H7 (cell line): Measurements from ENCODE around the gene PRDM5. TPM values are rescaled to one million over a fixed set of nuclear protein-coding genes. Genes with fewer than 3 reads are reported as not detected.
"Not testable (repeated sequence)": the region's sequence is repeated elsewhere in the genome, so short reads cannot be mapped to it uniquely, and the experiment has no call there.

Source experiments
- DNase-seq: peaks from one replicate; pipeline ENCODE4 v3.0.0; 2012
- H3K27me3 ChIP-seq: 2 replicates; pipeline ENCODE4 v1.6.0; 2011; ENCODE audit warnings: mild to moderate bottlenecking, low read length; ENCODE audit not compliant: control insufficient read depth, insufficient read depth
- H3K36me3 ChIP-seq: replicated peaks from 2 replicates; pipeline ENCODE4 v1.5.1; 2011; ENCODE audit warnings: low read length; ENCODE audit not compliant: control insufficient read depth, insufficient read depth
- H3K4me3 ChIP-seq: 2 replicates; pipeline ENCODE4 v1.5.1; 2011; ENCODE audit warnings: low read depth, mild to moderate bottlenecking, control low read depth, low read length, moderate library complexity; ENCODE audit not compliant: insufficient read depth
- total RNA-seq: library from RNA; depleted of rRNA; stranded (reverse); fragments of >200 nt; shearing (Covaris generic); gene quantifications from 2 replicates; pipeline ENCODE4 v1.2.3, GENCODE V29; 2014

Gene PRDM5
- total RNA-seq, 1 experiment from 2014 or later: 17.3 TPM

- Histone ChIP-seq H3K4me3 (no peak overlapping the region), H3K27me3 (no peaks in the 10 kb centered on the region), H3K36me3 (no peaks in the 10 kb centered on the region)
- DNase-seq: no peak
These were observed 236.7 kb downstream of the PRDM5 start for GRCh38 chr4:120685756-120686278.

DNA sequence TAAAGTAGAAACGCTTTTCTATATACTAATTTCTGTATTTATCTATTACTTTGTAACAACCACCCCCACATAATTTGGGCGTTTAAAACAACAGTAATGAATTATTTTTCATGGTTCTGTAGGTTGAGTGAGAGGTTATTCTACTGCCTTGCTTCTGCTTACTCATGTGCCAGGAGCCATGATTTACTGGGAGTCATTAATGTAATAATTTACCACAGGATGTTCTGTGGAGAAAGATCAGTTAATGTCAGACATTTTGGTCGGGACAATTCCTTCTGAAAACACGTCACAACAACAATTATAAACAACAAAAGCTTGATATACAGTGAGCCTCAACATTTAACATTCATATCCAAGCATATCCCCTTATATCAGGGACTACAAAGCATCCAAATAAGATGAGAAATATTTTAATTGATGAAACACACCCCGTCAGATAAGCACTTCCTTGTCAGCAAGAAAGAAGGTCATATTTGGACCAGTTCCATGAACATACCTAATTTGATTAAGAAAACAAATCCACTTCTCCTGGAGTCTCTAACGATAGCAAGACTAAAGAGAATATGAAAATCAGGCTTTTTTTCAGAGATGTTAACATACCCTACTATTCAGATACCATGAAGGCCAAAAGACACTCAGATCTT is 238.5 kb downstream of the PRDM5 start:
- H3K4me3 ChIP-seq: no peak overlapping the region
- H3K27me3 ChIP-seq: no peaks in the 10 kb centered on the region
- no peaks in the 10 kb centered on the region for H3K36me3 ChIP-seq
- DNase-seq: no peak

DNA sequence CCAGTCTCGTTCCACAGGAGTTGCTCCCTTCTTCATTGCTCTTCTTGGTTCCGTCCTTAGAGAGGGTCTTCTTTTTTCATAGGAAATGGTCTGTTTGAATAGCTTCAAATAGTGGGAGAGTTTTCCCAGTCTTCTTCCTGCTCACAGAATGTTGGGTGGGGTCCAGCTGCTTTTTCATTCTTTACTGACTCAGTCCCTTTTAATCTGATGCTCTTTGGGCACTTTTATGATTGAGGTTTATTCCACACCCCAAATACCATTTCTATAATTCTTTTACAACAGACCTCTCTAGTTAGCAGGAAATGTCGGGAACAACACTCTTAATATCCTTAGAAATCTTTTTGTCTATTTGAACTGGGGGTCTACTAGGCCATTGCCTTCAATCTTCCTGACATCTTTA is 239.5 kb downstream of the PRDM5 start:
- no peak overlapping the region for H3K4me3 ChIP-seq
- H3K36me3 ChIP-seq: no peaks in the 10 kb centered on the region
- H3K27me3 ChIP-seq: no peaks in the 10 kb centered on the region
- DNase-seq: no peak

- H3K4me3 ChIP-seq: no peak overlapping the region
These were observed 241.8 kb downstream of the PRDM5 start for GRCh38 chr4:120680647-120681228.

GRCh38 chr4:120673696-120674095 is 248.8 kb downstream of the PRDM5 start:
- no peaks in the 10 kb centered on the region for H3K36me3 ChIP-seq
- H3K4me3 ChIP-seq: no peak overlapping the region
- no peak for DNase-seq
- H3K27me3 ChIP-seq: no peaks in the 10 kb centered on the region

More at GRCh38 chr4:120680647-120681228, 241.8 kb downstream of the PRDM5 start:
- Histone ChIP-seq H3K27me3 (no peaks in the 10 kb centered on the region), H3K36me3 (no peaks in the 10 kb centered on the region)
- DNase-seq: no peak

DNA sequence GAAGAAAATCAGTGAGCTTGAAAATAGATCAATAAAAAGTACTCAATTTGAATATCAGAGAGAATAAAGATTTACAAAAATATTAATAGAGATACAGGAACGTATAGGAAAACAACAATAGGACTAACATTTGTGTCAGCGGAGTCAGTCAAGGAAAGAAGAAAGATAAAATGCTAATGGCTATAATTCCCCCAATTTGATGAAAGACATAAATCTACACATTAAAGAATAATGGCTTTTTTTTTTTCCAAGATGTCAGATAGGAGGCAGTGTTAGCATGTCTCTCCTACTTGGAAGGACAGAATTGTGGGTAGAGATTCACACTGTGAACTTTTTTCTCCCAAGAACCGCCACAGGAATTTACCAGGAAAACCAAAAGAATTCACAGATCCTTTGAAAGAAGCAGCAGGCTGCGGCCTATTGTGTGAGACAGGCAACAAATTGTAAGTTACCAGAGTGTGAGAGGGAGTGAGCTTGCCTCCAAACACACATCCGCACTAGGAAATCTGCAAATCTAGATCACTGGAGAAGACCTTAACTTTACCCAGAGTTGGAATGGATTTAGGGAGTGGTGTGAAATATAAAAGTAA is 249.9 kb downstream of the PRDM5 start:
- no peak for DNase-seq
- H3K36me3 ChIP-seq: no peaks in the 10 kb centered on the region

DNA sequence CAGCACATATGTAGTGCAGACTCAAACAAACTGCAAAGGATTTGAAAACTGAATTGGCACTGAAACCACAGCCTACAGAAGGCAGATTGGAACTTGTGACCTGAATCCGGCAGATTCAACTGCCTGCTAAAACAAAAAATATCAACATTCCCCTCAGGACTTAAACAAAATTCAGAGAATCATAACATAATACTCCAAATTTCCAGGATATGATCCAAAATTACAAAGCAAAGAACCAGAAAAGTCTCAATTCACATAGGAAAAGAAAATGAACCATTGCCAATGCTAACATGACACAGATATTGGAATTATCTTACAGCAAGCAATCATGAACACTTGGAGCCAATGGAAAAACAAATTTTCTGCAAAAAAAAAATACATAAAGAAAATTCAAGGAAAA is 250.4 kb downstream of the PRDM5 start:
- Histone ChIP-seq H3K4me3 (no peak overlapping the region), H3K27me3 (no peaks in the 10 kb centered on the region), H3K36me3 (no peaks in the 10 kb centered on the region)
- no peak for DNase-seq

More for the DNA sequence above, 249.9 kb downstream of the PRDM5 start:
- H3K4me3 ChIP-seq: no peak overlapping the region
- no peaks in the 10 kb centered on the region for H3K27me3 ChIP-seq

DNA sequence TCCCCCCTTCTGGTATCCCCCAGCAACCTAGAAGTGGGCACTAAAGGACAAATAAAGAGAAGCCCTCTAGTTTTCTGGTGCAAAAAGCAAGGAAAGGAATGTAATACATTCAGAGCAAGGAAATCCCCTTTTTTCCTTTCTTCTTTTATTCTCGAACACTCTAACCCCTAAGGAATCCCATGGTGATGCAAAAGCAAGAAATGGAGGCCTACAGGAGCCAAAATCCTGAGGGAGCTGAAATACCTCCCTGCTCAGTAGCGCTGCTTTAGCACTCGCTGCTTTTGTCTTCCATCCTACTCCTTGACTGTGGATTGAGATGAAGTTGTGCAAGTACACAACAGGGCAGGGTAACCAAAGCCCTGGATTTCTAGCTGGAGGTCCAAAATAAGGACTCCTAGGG is 251.0 kb downstream of the PRDM5 start:
- H3K36me3 ChIP-seq: no peaks in the 10 kb centered on the region
- DNase-seq: no peak
- H3K27me3 ChIP-seq: no peaks in the 10 kb centered on the region
- H3K4me3 ChIP-seq: no peak overlapping the region

GRCh38 chr4:120667102-120667501 is 255.4 kb downstream of the PRDM5 start:
- H3K27me3 ChIP-seq: no peaks in the 10 kb centered on the region
- H3K36me3 ChIP-seq: no peaks in the 10 kb centered on the region
- DNase-seq: no peak
- H3K4me3 ChIP-seq: no peak overlapping the region

DNA sequence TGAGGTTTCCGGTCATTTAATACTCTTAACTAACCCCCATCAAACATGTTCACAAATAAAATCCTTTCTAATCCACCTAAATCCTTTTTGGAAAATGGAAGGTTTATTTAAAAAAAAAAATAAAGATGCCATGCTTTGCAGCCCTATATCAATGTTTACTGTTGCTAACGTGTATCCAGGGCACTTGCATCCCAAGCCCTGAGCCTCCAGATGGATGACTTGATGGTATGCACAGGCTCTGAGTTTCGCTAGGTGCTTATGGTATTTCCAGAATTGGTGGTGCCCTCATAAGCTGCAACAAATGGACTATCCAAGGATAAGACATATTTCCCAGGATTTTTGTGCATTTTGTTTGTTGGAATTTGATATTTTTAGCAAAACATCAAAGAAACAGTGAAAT is 257.7 kb downstream of the PRDM5 start:
- Histone ChIP-seq H3K4me3 (no peak overlapping the region), H3K36me3 (no peaks in the 10 kb centered on the region), H3K27me3 (no peaks in the 10 kb centered on the region)
- DNase-seq: no peak

DNA sequence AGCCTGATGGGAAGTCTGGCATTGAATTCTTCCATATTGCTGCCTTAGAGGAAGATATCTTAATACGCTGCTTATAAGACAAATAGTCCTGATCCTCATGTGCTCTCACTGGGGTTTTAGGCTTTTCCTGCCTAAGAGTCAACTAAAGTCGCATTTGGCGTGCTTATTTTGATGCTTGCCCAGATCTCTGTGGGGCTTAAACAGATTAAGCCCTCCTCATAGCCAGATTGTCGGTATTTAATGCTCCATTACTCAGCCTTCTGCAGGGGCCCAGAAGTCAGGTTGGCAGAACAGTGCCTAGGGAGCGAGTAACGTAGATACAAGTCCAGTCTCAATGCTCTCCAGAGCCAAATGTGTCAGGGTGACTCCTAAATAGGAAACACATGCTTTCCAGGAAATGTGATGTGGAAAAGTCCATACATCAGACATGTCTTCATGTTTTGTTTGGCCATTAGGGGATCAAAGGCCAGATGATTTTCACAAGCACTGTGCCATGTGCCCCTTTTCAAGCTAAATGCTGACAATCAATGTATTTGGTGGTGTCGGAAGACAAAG is 262.8 kb downstream of the PRDM5 start:
- DNase-seq: no peak
- no peaks in the 10 kb centered on the region for H3K36me3 ChIP-seq
- no peaks in the 10 kb centered on the region for H3K27me3 ChIP-seq
- no peak overlapping the region for H3K4me3 ChIP-seq

GRCh38 chr4:120658772-120659171 is 263.8 kb downstream of the PRDM5 start:
- no peak for DNase-seq
- Histone ChIP-seq H3K4me3 (no peak overlapping the region), H3K36me3 (no peaks in the 10 kb centered on the region), H3K27me3 (no peaks in the 10 kb centered on the region)

GRCh38 chr4:120653804-120654573 is 268.5 kb downstream of the PRDM5 start:
- no peak overlapping the region for H3K4me3 ChIP-seq
- H3K27me3 ChIP-seq: no peaks in the 10 kb centered on the region
- no peaks in the 10 kb centered on the region for H3K36me3 ChIP-seq
- DNase-seq: no peak

DNA sequence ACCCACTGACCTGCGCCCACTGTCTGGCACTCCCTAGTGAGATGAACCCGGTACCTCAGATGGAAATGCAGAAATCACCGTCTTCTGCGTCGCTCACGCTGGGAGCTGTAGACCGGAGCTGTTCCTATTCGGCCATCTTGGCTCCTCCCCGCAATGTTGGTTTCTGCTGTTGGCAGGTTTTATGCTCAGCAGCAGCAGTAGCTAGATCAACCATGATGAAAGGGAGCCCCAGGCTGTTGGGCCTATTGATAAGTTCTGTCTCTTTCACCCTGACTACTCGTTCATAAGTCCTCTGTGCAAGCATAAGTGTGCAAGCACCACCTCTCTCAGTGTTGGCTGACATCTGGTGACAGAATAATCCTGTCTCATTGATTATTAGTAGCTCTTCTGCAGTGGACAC is 274.2 kb downstream of the PRDM5 start:
- DNase-seq, H3K4me3 ChIP-seq, H3K36me3 ChIP-seq, H3K27me3 ChIP-seq: not testable (repeated sequence)
